Liver (tissue), 3 donors: ENCODE measurements around the gene ROM1.

Experiments used
- TAF1 ChIP-seq: conservative IDR thresholded peaks from 2 replicates; pipeline ENCODE4 v1.6.1; 2016; ENCODE audit warnings: antibody characterized with exemption, mild to moderate bottlenecking
- YY1 ChIP-seq: IDR thresholded peaks from 2 replicates; pipeline ENCODE4 v1.6.1; 2016; ENCODE audit warnings: antibody characterized with exemption, mild to moderate bottlenecking
- TF ChIP-seq, protein P1 (sequence below): fragments of 150-350 bp; IDR thresholded peaks from 2 replicates; pipeline ENCODE4 v1.5.1; 2017; ENCODE audit warnings: improper control_type of control experiment, low read depth, low read length; ENCODE audit not compliant: missing input control
- TF ChIP-seq, protein P2 (sequence below): IDR thresholded peaks from 2 replicates; pipeline ENCODE4 v1.6.1; 2016; ENCODE audit warnings: antibody characterized with exemption
- TF ChIP-seq, protein P3 (sequence below): IDR thresholded peaks from 2 replicates; pipeline ENCODE4 v1.6.1; 2016; ENCODE audit warnings: antibody characterized with exemption, mild to moderate bottlenecking
- TF ChIP-seq, protein P4 (sequence below): IDR thresholded peaks from 2 replicates; pipeline ENCODE4 v1.6.1; 2016; ENCODE audit warnings: antibody characterized with exemption
- donor health status: healthy.
- donor health status: healthy.

DNA sequence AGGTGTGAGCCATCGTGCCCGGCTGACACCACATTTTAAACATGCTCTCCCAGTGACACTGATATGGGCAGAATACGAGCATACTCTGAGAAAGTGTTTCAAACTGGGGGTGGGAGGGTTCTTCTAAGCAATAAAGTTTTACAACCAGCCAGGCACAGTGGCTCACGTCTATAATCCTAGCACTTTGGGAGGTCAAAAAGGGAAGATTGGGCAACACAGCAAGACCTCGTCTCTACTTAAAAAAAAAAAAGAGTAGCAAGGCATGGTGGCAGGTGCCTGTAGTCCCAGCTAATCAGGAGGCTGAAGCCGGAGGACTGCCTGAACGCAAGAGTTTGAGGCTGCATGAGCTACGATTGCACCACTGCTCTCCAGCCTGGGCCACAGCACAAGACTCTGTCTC, 31.2 kb downstream of the ROM1 start:
- TF ChIP-seq, protein P1, sequence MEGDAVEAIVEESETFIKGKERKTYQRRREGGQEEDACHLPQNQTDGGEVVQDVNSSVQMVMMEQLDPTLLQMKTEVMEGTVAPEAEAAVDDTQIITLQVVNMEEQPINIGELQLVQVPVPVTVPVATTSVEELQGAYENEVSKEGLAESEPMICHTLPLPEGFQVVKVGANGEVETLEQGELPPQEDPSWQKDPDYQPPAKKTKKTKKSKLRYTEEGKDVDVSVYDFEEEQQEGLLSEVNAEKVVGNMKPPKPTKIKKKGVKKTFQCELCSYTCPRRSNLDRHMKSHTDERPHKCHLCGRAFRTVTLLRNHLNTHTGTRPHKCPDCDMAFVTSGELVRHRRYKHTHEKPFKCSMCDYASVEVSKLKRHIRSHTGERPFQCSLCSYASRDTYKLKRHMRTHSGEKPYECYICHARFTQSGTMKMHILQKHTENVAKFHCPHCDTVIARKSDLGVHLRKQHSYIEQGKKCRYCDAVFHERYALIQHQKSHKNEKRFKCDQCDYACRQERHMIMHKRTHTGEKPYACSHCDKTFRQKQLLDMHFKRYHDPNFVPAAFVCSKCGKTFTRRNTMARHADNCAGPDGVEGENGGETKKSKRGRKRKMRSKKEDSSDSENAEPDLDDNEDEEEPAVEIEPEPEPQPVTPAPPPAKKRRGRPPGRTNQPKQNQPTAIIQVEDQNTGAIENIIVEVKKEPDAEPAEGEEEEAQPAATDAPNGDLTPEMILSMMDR, result no peak
- TF ChIP-seq, protein P2, sequence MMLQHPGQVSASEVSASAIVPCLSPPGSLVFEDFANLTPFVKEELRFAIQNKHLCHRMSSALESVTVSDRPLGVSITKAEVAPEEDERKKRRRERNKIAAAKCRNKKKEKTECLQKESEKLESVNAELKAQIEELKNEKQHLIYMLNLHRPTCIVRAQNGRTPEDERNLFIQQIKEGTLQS, result no peak
- TF ChIP-seq TAF1, result no peak
- TF ChIP-seq, protein P3, sequence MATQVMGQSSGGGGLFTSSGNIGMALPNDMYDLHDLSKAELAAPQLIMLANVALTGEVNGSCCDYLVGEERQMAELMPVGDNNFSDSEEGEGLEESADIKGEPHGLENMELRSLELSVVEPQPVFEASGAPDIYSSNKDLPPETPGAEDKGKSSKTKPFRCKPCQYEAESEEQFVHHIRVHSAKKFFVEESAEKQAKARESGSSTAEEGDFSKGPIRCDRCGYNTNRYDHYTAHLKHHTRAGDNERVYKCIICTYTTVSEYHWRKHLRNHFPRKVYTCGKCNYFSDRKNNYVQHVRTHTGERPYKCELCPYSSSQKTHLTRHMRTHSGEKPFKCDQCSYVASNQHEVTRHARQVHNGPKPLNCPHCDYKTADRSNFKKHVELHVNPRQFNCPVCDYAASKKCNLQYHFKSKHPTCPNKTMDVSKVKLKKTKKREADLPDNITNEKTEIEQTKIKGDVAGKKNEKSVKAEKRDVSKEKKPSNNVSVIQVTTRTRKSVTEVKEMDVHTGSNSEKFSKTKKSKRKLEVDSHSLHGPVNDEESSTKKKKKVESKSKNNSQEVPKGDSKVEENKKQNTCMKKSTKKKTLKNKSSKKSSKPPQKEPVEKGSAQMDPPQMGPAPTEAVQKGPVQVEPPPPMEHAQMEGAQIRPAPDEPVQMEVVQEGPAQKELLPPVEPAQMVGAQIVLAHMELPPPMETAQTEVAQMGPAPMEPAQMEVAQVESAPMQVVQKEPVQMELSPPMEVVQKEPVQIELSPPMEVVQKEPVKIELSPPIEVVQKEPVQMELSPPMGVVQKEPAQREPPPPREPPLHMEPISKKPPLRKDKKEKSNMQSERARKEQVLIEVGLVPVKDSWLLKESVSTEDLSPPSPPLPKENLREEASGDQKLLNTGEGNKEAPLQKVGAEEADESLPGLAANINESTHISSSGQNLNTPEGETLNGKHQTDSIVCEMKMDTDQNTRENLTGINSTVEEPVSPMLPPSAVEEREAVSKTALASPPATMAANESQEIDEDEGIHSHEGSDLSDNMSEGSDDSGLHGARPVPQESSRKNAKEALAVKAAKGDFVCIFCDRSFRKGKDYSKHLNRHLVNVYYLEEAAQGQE, result no peak
- TF ChIP-seq YY1, result no peak
- TF ChIP-seq, protein P4, sequence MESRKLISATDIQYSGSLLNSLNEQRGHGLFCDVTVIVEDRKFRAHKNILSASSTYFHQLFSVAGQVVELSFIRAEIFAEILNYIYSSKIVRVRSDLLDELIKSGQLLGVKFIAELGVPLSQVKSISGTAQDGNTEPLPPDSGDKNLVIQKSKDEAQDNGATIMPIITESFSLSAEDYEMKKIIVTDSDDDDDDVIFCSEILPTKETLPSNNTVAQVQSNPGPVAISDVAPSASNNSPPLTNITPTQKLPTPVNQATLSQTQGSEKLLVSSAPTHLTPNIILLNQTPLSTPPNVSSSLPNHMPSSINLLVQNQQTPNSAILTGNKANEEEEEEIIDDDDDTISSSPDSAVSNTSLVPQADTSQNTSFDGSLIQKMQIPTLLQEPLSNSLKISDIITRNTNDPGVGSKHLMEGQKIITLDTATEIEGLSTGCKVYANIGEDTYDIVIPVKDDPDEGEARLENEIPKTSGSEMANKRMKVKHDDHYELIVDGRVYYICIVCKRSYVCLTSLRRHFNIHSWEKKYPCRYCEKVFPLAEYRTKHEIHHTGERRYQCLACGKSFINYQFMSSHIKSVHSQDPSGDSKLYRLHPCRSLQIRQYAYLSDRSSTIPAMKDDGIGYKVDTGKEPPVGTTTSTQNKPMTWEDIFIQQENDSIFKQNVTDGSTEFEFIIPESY, result no peak
